GM11168 (cell line): ENCODE results near the gene SMPD1.

Source experiments
- in situ Hi-C: fragments of 300-500 bp; cut with MboI; formaldehyde crosslinking; loops from one replicate; pipeline ENCODE4 v1.12.0; 2022; ENCODE audit warnings: low sequenced_read_pairs; ENCODE audit not compliant: unreplicated experiment

SMPD1 gene

GRCh38 chr11:6389905-6390717 is at the start of gene SMPD1:
Gene SMPD1, plus strand, starts transcription at chr11:6390474. Its CDS starts 125 bp downstream, at chr11:6390599.
- in situ Hi-C loops, result no loop called here

GRCh38 chr11:6345366-6345765 is 44.9 kb upstream of the SMPD1 start:
- in situ Hi-C loops, result loop anchor here (25.0 kb wide), 1 partner anchor 333 kb away; the partner anchor contains the start of gene OR56A4

- in situ Hi-C loops, result loop anchor here (10.0 kb wide), 1 partner anchor 105 kb away; no protein-coding TSS in a partner anchor
These were observed 40.2 kb upstream of the SMPD1 start for GRCh38 chr11:6350043-6350442.

GRCh38 chr11:6350486-6350885 is 39.8 kb upstream of the SMPD1 start:
- in situ Hi-C loops, result loop anchor here (10.0 kb wide), 1 partner anchor 106 kb away; no protein-coding TSS in a partner anchor

- in situ Hi-C loops, result loop anchor here (10.0 kb wide), 1 partner anchor 107 kb away; no protein-coding TSS in a partner anchor
These were observed 38.4 kb upstream of the SMPD1 start for GRCh38 chr11:6351782-6352382.

GRCh38 chr11:6353367-6353987 is 36.8 kb upstream of the SMPD1 start:
- in situ Hi-C loops, result loop anchor here (10.0 kb wide), 1 partner anchor 109 kb away; no protein-coding TSS in a partner anchor

- in situ Hi-C loops, result loop anchor here (10.0 kb wide), 1 partner anchor 110 kb away; no protein-coding TSS in a partner anchor
These were observed 35.4 kb upstream of the SMPD1 start for GRCh38 chr11:6354651-6355485.

- in situ Hi-C loops, result loop anchor here (10.0 kb wide), 1 partner anchor 112 kb away; no protein-coding TSS in a partner anchor
These were observed 33.7 kb upstream of the SMPD1 start for GRCh38 chr11:6356503-6357055.

GRCh38 chr11:6357222-6357621 is 33.1 kb upstream of the SMPD1 start:
- in situ Hi-C loops, result loop anchor here (10.0 kb wide), 1 partner anchor 112 kb away; no protein-coding TSS in a partner anchor

GRCh38 chr11:6360183-6360582 is 30.1 kb upstream of the SMPD1 start:
- in situ Hi-C loops, result no loop called here

GRCh38 chr11:6362185-6362872 is 27.9 kb upstream of the SMPD1 start:
- in situ Hi-C loops, result no loop called here

GRCh38 chr11:6362873-6363678 is 27.2 kb upstream of the SMPD1 start:
- in situ Hi-C loops, result no loop called here

GRCh38 chr11:6365659-6366058 is 24.6 kb upstream of the SMPD1 start:
- in situ Hi-C loops, result no loop called here

- in situ Hi-C loops, result no loop called here
These were observed 18.4 kb upstream of the SMPD1 start for GRCh38 chr11:6371825-6372224.

- in situ Hi-C loops, result no loop called here
These were observed 12.2 kb upstream of the SMPD1 start for GRCh38 chr11:6377902-6378639.

GRCh38 chr11:6378640-6378989 is 11.7 kb upstream of the SMPD1 start:
- in situ Hi-C loops, result no loop called here

- in situ Hi-C loops, result no loop called here
These were observed 5.1 kb upstream of the SMPD1 start for GRCh38 chr11:6385046-6385777.
